Right renal cortex interstitium (tissue), 3 donors: Measurements from ENCODE around the gene CSNK1D. TPM values are rescaled to one million over a fixed set of nuclear protein-coding genes. Genes with fewer than 3 reads are reported as not detected.
"Not testable (repeated sequence)": the region's sequence is repeated elsewhere in the genome, so short reads cannot be mapped to it uniquely, and the experiment has no call there.

Source experiments
- DNase-seq, 3 donors: peaks; one replicate each; pipeline ENCODE4 v3.0.0-alpha.2; 2013; ENCODE audit warnings: low read depth in 3 of 3, low spot score in 2 of 3
- polyA plus RNA-seq, 3 donors: library from polyadenylated mRNA; unstranded; fragments of 120-200 nt; gene quantifications; one replicate each; pipeline ENCODE4 v1.2.1, GENCODE V29; 2013; ENCODE audit not compliant: insufficient read length in 3 of 3

CSNK1D gene
- polyA plus RNA-seq, 3 donors: 108 to 115 (median 112) TPM

- no peak for DNase-seq
These were observed 74.0 kb downstream of the CSNK1D start for GRCh38 chr17:82199496-82199895.

GRCh38 chr17:82198092-82198491, 75.4 kb downstream of the CSNK1D start:
- DNase-seq: no peak

GRCh38 chr17:82195675-82196672, 77.5 kb downstream of the CSNK1D start:
- DNase-seq: no peak

- DNase-seq: no peak
These were observed 78.7 kb downstream of the CSNK1D start for GRCh38 chr17:82194765-82195164.

GRCh38 chr17:82193520-82194220, 79.8 kb downstream of the CSNK1D start:
- no peak for DNase-seq

- not testable (repeated sequence) for DNase-seq
These were observed 80.5 kb downstream of the CSNK1D start for GRCh38 chr17:82193050-82193449.

Other genes starting within 250 kb of the CSNK1D start
- 1 to 10 TPM; 8.2 to 9.3 (median 8.2) TPM for gene RAC3, start 242.0 kb downstream of the CSNK1D start, polyA plus RNA-seq
- 10 to 100 TPM; 79.3 to 90.0 (median 89.4) TPM for gene DCXR, start 236.0 kb downstream of the CSNK1D start, polyA plus RNA-seq
- 10 to 100 TPM; 34.4 to 35.7 (median 34.4) TPM for gene RFNG, start 221.9 kb downstream of the CSNK1D start, polyA plus RNA-seq
- gene GPS1, start 221.8 kb downstream of the CSNK1D start, polyA plus RNA-seq: 100 to 1,000 TPM in 2 of 3 donors, 10 to 100 TPM in 1; 96.7 to 104 (median 103) TPM
- 10 to 100 TPM; 61.6 to 70.0 (median 67.7) TPM for gene DUS1L, start 207.9 kb downstream of the CSNK1D start, polyA plus RNA-seq
- gene FASN, start 175.5 kb downstream of the CSNK1D start, polyA plus RNA-seq: 10 to 100 TPM; 26.6 to 34.2 (median 26.6) TPM
- 10 to 100 TPM; 31.9 to 35.2 (median 35.0) TPM for gene CCDC57, start 60.9 kb downstream of the CSNK1D start, polyA plus RNA-seq
- gene SLC16A3, start 44.7 kb downstream of the CSNK1D start, polyA plus RNA-seq: 1 to 10 TPM; 6.2 to 7.3 (median 6.3) TPM
- gene CD7, start 43.9 kb upstream of the CSNK1D start, polyA plus RNA-seq: under 1 TPM; 0.28 to 0.43 (median 0.31) TPM
- 1 to 10 TPM; 1.2 to 1.7 (median 1.4) TPM for gene SECTM1, start 60.1 kb upstream of the CSNK1D start, polyA plus RNA-seq
- not detected for gene TEX19, start 85.5 kb upstream of the CSNK1D start, polyA plus RNA-seq
- gene UTS2R, start 98.1 kb upstream of the CSNK1D start, polyA plus RNA-seq: under 1 TPM; 0.11 to 0.61 (median 0.41) TPM
- 10 to 100 TPM; 25.8 to 29.9 (median 28.5) TPM for gene HEXD, start 144.6 kb upstream of the CSNK1D start, polyA plus RNA-seq
- 10 to 100 TPM; 21.6 to 23.7 (median 22.0) TPM for gene OGFOD3, start 144.9 kb upstream of the CSNK1D start, polyA plus RNA-seq
- 10 to 100 TPM; 40.6 to 44.6 (median 44.6) TPM for gene CYBC1, start 177.1 kb upstream of the CSNK1D start, polyA plus RNA-seq
- 10 to 100 TPM; 69.8 to 80.9 (median 79.2) TPM for gene NARF, start 185.0 kb upstream of the CSNK1D start, polyA plus RNA-seq
- gene FOXK2, start 246.0 kb upstream of the CSNK1D start, polyA plus RNA-seq: 10 to 100 TPM; 35.2 to 37.9 (median 36.0) TPM